K562 (cell line): ENCODE data around the gene CUX1. TPM values are rescaled to one million over a fixed set of nuclear protein-coding genes. Genes with fewer than 3 reads are reported as not detected.

ENCODE experiments used
- ATAC-seq: fragments of 200-7000 bp; cut with Tn5 transposase; 3 replicates; pipeline ENCODE4 v1.9.1; 2020; ENCODE audit warnings: moderate library complexity
- BruUV-seq: library from RNA; stranded (reverse); fragments of 400-500 nt; replicated peaks from 2 replicates; lab custom pipeline; 2021; lab: Mats Ljungman, UMichigan
- CTCF ChIA-PET: fragments of 300-600 bp; formaldehyde crosslinking; extraction: SDS; loops from one replicate; lab custom pipeline; 2021; ENCODE audit warnings: low intra/inter-chr PET ratio; lab: Yijun Ruan, JAX
- POLR2A ChIA-PET: fragments of 300-600, 350-650 bp; sonication (Branson Sonifier 250); formaldehyde crosslinking; extraction: SDS; loops from one replicate; lab custom pipeline; 2021; ENCODE audit warnings: antibody characterized with exemption, inconsistent platforms; lab: Yijun Ruan, JAX
- DNase-seq, 4 experiments: peaks; one replicate each; pipeline versions ENCODE4 v3.0.0 to v3.0.0-alpha.2; 2011 to 2018; ENCODE audit warnings: low spot score in 3 of 4, mixed read lengths in 3 of 4; ENCODE audit errors: extremely low read depth in 1 of 4
- FAIRE-seq: peaks from 2 replicates; lab custom pipeline; 2011; peaks lifted over from hg19 to GRCh38; lab: Jason Lieb, UNC
- H2AFZ ChIP-seq: 2 replicates; pipeline ENCODE4 v1.6.0; 2011; ENCODE audit warnings: low read depth, low read length, control low read depth, inconsistent platforms
- H3K27ac ChIP-seq: fragments of 200-600 bp; 3 replicates; pipeline ENCODE4 v1.8.0; 2011; ENCODE audit warnings: low read depth, mild to moderate bottlenecking, control low read depth, inconsistent platforms, low read length, moderate library complexity, mixed read lengths; ENCODE audit errors: extremely low read depth
- H3K27me3 ChIP-seq, 2 experiments: fragments of 300-600 bp in 1 of 2; 2 replicates in 1 of 2; 3 replicates in 1 of 2; pipeline versions ENCODE4 v1.6.0 to v1.8.0; 2011; ENCODE audit warnings: inconsistent platforms in 2 of 2, low read length in 2 of 2, mild to moderate bottlenecking in 1 of 2, mixed read lengths in 1 of 2, moderate library complexity in 1 of 2; ENCODE audit not compliant: control insufficient read depth in 2 of 2, insufficient read depth in 2 of 2
- H3K36me3 ChIP-seq: fragments of 300-600 bp; 3 replicates; pipeline ENCODE4 v1.8.0; 2011; ENCODE audit warnings: mild to moderate bottlenecking, low read length, inconsistent platforms; ENCODE audit not compliant: control insufficient read depth, insufficient read depth
- H3K4me1 ChIP-seq, 2 experiments: fragments of 200-600 bp in 1 of 2; replicated peaks in 1 of 2; 2 replicates in 1 of 2; 3 replicates in 1 of 2; pipeline versions ENCODE4 v1.5.1 to v1.8.0; 2011; ENCODE audit warnings: inconsistent platforms in 2 of 2, low read length in 2 of 2, mild to moderate bottlenecking in 1 of 2, mixed read lengths in 1 of 2, moderate library complexity in 1 of 2; ENCODE audit not compliant: control insufficient read depth in 2 of 2, insufficient read depth in 2 of 2
- H3K4me2 ChIP-seq: 2 replicates; pipeline ENCODE4 v1.6.1; 2011; ENCODE audit warnings: low read length, control low read depth, inconsistent platforms, mixed read lengths; ENCODE audit not compliant: insufficient read depth
- H3K4me3 ChIP-seq: fragments of 200-600 bp; sonication (generic), shearing (Covaris generic); 2 replicates; pipeline ENCODE4 v1.5.1; 2016; ENCODE audit warnings: control low read depth, inconsistent platforms
- H3K79me2 ChIP-seq: fragments of 200-600 bp; 3 replicates; pipeline ENCODE4 v1.8.0; 2011; ENCODE audit warnings: low read length, inconsistent platforms; ENCODE audit not compliant: control insufficient read depth, insufficient read depth
- H3K9ac ChIP-seq, 2 experiments: 2 replicates each; pipeline versions ENCODE4 v1.6.0 to v1.6.1; 2011; ENCODE audit warnings: low read depth in 2 of 2, low read length in 2 of 2, control low read depth in 1 of 2, inconsistent platforms in 1 of 2, mild to moderate bottlenecking in 1 of 2, mixed read lengths in 1 of 2; ENCODE audit not compliant: insufficient read depth in 1 of 2
- H3K9me1 ChIP-seq: one replicate; pipeline ENCODE4 v1.6.0; 2011; ENCODE audit warnings: inconsistent platforms, mild to moderate bottlenecking, low read length, moderate library complexity; ENCODE audit not compliant: control insufficient read depth, insufficient read depth
- H3K9me3 ChIP-seq: replicated peaks from 2 replicates; pipeline ENCODE4 v1.5.1; 2011; ENCODE audit warnings: low read depth, low read length, inconsistent platforms; ENCODE audit not compliant: control insufficient read depth, insufficient read depth
- H4K20me1 ChIP-seq: replicated peaks from 2 replicates; pipeline ENCODE4 v1.6.1; 2011; ENCODE audit warnings: low read length, inconsistent platforms, mixed read lengths; ENCODE audit not compliant: control insufficient read depth, insufficient read depth
- GABPA ChIP-seq: fragments of 200-800 bp; sonication (Bioruptor generic); conservative IDR thresholded peaks from 2 replicates; pipeline ENCODE4 v1.6.1; 2016; ENCODE audit warnings: low read depth, missing genetic modification characterization, missing compliant biosample characterization
- HNRNPK ChIP-seq: fragments of 200-400 bp; formaldehyde crosslinking; IDR thresholded peaks from one replicate; pipeline ENCODE4 v1.6.1; 2018; ENCODE audit warnings: mild to moderate bottlenecking, low read depth, low read length; ENCODE audit not compliant: poor library complexity, severe bottlenecking
- RAD21 ChIP-seq, 2 experiments: fragments of 250-450 bp in 1 of 2; fragments of 450-650 bp in 1 of 2; sonication (Bioruptor Pico) in 1 of 2; formaldehyde crosslinking in 1 of 2; IDR thresholded peaks in 1 of 2; conservative IDR thresholded peaks in 1 of 2; 2 replicates each; pipeline versions ENCODE4 v1.4.0 to v1.8.0; 2020 to 2022; ENCODE audit warnings: mild to moderate bottlenecking in 2 of 2, moderate library complexity in 1 of 2
- WGBS: fragments of 100-300 bp; shearing (Covaris generic); methylation state at CpG from one replicate; pipeline ENCODE4 v1.1.6; 2016; ENCODE audit warnings: low coverage, mixed read lengths; ENCODE audit not compliant: insufficient coverage; ENCODE audit errors: missing lambda C conversion rate; 5-methylcytosine and 5-hydroxymethylcytosine counted together
- in situ Hi-C: fragments of 300-500 bp; cut with MboI; formaldehyde crosslinking; loops from 4 replicates; pipeline ENCODE4 v1.15.0; 2018; ENCODE audit warnings: inconsistent platforms, mixed read lengths
- intact Hi-C: fragments of 100-400 bp; cut with micrococcal nuclease; formaldehyde crosslinking; loops from 2 replicates; pipeline ENCODE4 v1.14.2; 2022
- polyA plus RNA-seq, 8 experiments: library from polyadenylated mRNA; depleted of rRNA in 4 of 8; stranded (reverse) in 5 of 8; unstranded in 3 of 8; fragments of >200 nt; fragmentation: Nextera tagmentation in 2 of 8; fragmentation: Illumina TruSeq in 1 of 8; extraction: Ambion mirVana in 2 of 8; extraction: Trizol in 1 of 8; gene quantifications; 2 replicates each; pipeline versions ENCODE4 v1.2.1 to v1.2.3, GENCODE V29; 2011 to 2014; ENCODE audit warnings: inconsistent platforms in 1 of 8, missing spikeins in 1 of 8
- total RNA-seq, 7 experiments: library from RNA; depleted of rRNA in 6 of 7; stranded (reverse); fragments of >200 nt in 6 of 7; fragmentation: Illumina TruSeq in 2 of 7; extraction: Trizol in 2 of 7; gene quantifications; 2 replicates each; pipeline versions ENCODE4 v1.2.1 to v1.2.3, GENCODE V29; 2011 to 2021; ENCODE audit warnings: low replicate concordance in 1 of 7
- TF ChIP-seq, protein P1 (sequence below): fragments of 450-650 bp; IDR thresholded peaks from 2 replicates; pipeline ENCODE4 v1.6.1; 2018; ENCODE audit not compliant: partially characterized antibody

Gene CUX1
- total and polyA plus RNA-seq, 9 of the 15 experiments (the other 6 are each of a cell fraction or from before 2014, with no cell fraction given): 3.6 to 55.3 (median 25.2) TPM

DNA sequence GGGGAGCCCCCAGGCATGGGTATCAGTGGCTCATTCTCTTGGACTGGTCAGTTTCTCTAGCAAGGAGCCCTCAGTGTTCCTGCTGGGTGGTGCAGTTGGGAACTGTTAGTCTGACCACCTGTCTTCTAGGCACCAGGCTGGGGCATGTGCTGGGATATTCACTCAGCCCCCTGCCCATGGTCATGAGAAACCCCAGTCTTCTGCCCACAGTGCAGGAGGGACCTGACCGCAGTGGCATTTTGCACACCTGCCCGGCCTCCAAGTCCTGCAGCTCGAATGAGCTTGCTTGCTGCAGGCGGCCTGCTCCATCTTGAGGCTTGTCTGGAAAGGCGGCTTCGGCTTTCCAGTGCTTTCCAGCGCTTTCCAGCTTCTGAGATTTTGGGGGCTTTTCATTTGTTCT is 36.3 kb downstream of the CUX1 start:
- BruUV-seq: no TSS peak
- intact Hi-C loops (no loop called here), in situ Hi-C loops (no loop called here)
- Histone ChIP-seq H3K9ac (peak overlapping the region in 1 of 2 experiments; percentile 47; a peak in 1 of 4 replicates), H3K36me3 (peaks cover 5% of the 10 kb centered on the region; the same call in 1 of the 3 replicates), H3K4me2 (no peak overlapping the region), H4K20me1 (peaks cover 11% of the 10 kb centered on the region), H3K27me3 (no peaks in the 10 kb centered on the region; a peak in 1 of 5 replicates), H3K9me3 (no peaks in the 10 kb centered on the region), H2AFZ (no peak overlapping the region), H3K4me3 (no peak overlapping the region), H3K9me1 (no peaks in the 10 kb centered on the region), H3K4me1 (peaks cover 33 to 37% of the 10 kb centered on the region in 2 experiments; a peak in 4 of 5 replicates), H3K27ac (no peak overlapping the region), H3K79me2 (peaks cover 92% of the 10 kb centered on the region)
- POLR2A ChIA-PET: interaction anchor here (0.6 kb wide), 1 partner anchor 39 kb away, joined by 3 read pairs; no protein-coding TSS in a partner anchor
- no peak for ATAC-seq
- DNase-seq: no peak
- CTCF ChIA-PET: no interaction called here
- WGBS: 88% methylated on average over 7 of the region's 7 CpGs
- no peak for FAIRE-seq
- no peak for TF ChIP-seq HNRNPK
- 0 out of 4 replicates have a peak, but pooled peaks of 1 of the 2 experiments have one; percentile 3 for TF ChIP-seq RAD21 (CRISPR knock-in tag; conservative IDR thresholded peaks at IDR 0.05 in 1 of 2, IDR thresholded peaks at IDR 0.05 in 1 of 2)

DNA sequence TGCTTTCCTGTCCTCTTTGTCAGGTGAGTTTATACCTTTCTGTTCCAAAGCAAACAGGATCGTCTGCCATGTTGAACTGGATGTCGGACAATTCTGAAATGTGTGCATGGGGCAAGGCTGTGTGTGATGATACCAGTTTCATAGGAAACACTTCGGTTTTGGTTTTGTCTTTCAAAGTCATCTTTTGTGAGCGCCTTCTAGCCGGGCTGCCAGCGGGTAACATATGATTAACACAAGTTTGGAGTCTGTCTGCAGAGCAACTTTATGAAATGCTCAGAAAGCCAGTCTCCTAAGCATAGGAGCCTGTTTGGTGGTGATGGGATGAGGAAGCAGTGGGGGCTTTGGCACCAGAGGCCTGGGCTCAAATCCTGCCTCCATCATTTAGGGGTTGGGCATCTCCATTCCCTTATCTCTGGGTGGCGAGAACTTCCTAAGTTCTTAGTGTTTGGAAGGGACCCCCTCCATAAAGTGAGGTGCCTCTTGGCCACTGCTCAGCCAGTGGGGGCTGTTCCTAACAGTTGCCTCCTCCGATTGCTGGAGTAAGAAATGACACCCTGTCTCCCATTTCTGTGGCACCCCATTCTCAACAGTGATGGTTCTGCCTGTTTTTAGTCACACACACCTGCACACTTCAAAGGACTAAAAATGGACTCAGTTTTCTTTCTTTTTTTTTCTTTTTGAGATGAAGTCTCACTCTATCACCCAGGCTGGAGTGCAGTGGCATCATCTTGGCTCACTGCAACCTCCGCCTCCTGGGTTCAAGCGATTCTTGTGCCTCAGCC is 36.8 kb downstream of the CUX1 start:
- no peak overlapping the region for H3K4me2 ChIP-seq
- CTCF ChIA-PET: no interaction called here

More for the DNA sequence above, 36.8 kb downstream of the CUX1 start:
- Histone ChIP-seq H3K9me3 (no peaks in the 10 kb centered on the region), H3K9ac (peak overlapping the region in 1 of 2 experiments; percentile 47; a peak in 1 of 4 replicates), H2AFZ (no peak overlapping the region), H4K20me1 (peaks cover 11% of the 10 kb centered on the region), H3K27me3 (no peaks in the 10 kb centered on the region; a peak in 1 of 5 replicates), H3K27ac (no peak overlapping the region), H3K9me1 (no peaks in the 10 kb centered on the region), H3K79me2 (peaks cover 92% of the 10 kb centered on the region), H3K4me1 (peaks cover 39% of the 10 kb centered on the region in 2 experiments; a peak in 4 of 5 replicates), H3K4me3 (no peak overlapping the region), H3K36me3 (peaks cover 3% of the 10 kb centered on the region; the same call in 1 of the 3 replicates)
- BruUV-seq: no TSS peak
- no peak for TF ChIP-seq GABPA
- TF ChIP-seq, protein P1, sequence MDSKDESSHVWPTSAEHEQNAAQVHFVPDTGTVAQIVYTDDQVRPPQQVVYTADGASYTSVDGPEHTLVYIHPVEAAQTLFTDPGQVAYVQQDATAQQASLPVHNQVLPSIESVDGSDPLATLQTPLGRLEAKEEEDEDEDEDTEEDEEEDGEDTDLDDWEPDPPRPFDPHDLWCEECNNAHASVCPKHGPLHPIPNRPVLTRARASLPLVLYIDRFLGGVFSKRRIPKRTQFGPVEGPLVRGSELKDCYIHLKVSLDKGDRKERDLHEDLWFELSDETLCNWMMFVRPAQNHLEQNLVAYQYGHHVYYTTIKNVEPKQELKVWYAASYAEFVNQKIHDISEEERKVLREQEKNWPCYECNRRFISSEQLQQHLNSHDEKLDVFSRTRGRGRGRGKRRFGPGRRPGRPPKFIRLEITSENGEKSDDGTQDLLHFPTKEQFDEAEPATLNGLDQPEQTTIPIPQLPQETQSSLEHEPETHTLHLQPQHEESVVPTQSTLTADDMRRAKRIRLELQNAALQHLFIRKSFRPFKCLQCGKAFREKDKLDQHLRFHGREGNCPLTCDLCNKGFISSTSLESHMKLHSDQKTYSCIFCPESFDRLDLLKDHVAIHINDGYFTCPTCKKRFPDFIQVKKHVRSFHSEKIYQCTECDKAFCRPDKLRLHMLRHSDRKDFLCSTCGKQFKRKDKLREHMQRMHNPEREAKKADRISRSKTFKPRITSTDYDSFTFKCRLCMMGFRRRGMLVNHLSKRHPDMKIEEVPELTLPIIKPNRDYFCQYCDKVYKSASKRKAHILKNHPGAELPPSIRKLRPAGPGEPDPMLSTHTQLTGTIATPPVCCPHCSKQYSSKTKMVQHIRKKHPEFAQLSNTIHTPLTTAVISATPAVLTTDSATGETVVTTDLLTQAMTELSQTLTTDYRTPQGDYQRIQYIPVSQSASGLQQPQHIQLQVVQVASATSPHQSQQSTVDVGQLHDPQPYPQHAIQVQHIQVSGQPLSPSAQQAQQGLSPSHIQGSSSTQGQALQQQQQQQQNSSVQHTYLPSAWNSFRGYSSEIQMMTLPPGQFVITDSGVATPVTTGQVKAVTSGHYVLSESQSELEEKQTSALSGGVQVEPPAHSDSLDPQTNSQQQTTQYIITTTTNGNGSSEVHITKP: peak; percentile 44
- 80% methylated on average over 8 of the region's 10 CpGs for WGBS
- DNase-seq (no peak), ATAC-seq (no peak), FAIRE-seq (no peak)
- in situ Hi-C loops (no loop called here), intact Hi-C loops (no loop called here)
- POLR2A ChIA-PET: no interaction called here
